GM19452 (cell line): ENCODE data around the gene PGK1.

Experiments used
- ATAC-seq: cut with Tn5 transposase; IDR thresholded peaks from one replicate; pipeline ENCODE4 v1.9.1; 2021; ENCODE audit not compliant: unreplicated experiment

PGK1 gene

GRCh38 chrX:78165425-78165824, 61.4 kb downstream of the PGK1 start:
- no peak for ATAC-seq

DNA sequence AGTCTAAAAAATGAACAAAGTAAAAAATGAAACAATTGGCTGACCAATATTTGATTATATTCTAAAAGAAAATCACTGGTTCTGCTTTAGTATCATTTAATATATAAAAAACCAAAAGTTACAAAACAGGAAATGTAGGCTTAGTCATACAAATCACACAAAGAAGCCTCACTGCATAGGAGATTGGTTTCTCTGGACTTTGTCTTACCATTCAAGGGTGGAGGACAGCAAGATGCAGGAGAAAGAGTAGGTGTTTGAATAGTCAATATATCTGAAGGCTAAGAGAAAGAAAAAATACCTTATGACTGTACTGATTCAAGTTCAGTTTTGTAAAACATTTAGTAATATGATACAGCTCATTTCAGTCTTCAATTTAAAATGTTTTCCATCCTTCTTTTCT, 64.0 kb downstream of the PGK1 start:
- ATAC-seq: no peak
